Measurements from ENCODE around the gene TAS1R3.
A peak's percentile ranks its signal among the peaks of the same experiment; 100 is the strongest.

TAS1R3 gene

DNA sequence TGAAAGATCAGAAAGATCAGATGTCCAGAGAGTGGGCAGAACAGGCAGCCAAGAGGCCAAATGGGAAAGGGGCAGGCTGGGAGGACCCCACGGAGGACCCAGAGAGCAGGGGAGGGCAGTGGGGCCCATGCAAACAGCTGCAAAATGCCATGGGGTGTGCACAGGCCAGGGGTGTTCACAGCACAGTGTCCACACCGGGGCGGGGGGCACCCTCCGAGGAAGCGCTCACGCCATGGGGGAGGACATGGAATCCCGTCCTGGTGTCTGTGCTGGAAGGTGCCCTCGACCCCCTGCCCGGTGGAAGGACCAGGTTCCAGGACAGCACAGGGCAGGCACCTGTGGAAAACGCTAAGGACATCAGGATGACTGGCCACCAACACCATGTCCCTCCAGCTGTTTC is 8.1 kb upstream of the TAS1R3 start:
- H3K36me3 ChIP-seq (ENCODE audit: control insufficient read depth, low read length) = peaks cover 48% of the 10 kb centered on the region
- H3K27me3 ChIP-seq (ENCODE audit: control insufficient read depth, low read length) = no peaks in the 10 kb centered on the region
- no peak overlapping the region for H3K27ac ChIP-seq (ENCODE audit: low read depth, low read length)
- peaks cover 6% of the 10 kb centered on the region; the same call in 1 of the 2 replicates for H3F3A ChIP-seq (ENCODE audit: control insufficient read depth, insufficient read depth)
- H4K20me1 ChIP-seq (ENCODE audit: control insufficient read depth, insufficient read depth, low read depth, low read length) = peaks cover 18% of the 10 kb centered on the region
- H3K9me3 ChIP-seq (ENCODE audit: control insufficient read depth, insufficient read depth, low read length) = no peaks in the 10 kb centered on the region
- TF ChIP-seq EZH2phosphoT487 (IDR thresholded peaks at IDR 0.05; ENCODE audit: borderline replicate concordance, low read length) = no peak
- TF ChIP-seq, protein P1, sequence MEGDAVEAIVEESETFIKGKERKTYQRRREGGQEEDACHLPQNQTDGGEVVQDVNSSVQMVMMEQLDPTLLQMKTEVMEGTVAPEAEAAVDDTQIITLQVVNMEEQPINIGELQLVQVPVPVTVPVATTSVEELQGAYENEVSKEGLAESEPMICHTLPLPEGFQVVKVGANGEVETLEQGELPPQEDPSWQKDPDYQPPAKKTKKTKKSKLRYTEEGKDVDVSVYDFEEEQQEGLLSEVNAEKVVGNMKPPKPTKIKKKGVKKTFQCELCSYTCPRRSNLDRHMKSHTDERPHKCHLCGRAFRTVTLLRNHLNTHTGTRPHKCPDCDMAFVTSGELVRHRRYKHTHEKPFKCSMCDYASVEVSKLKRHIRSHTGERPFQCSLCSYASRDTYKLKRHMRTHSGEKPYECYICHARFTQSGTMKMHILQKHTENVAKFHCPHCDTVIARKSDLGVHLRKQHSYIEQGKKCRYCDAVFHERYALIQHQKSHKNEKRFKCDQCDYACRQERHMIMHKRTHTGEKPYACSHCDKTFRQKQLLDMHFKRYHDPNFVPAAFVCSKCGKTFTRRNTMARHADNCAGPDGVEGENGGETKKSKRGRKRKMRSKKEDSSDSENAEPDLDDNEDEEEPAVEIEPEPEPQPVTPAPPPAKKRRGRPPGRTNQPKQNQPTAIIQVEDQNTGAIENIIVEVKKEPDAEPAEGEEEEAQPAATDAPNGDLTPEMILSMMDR (IDR thresholded peaks at IDR 0.05; ENCODE audit: low read depth, low read length, poor library complexity, severe bottlenecking) = no peak
- H3K4me1 ChIP-seq (ENCODE audit: control insufficient read depth, low read length) = peaks cover 26% of the 10 kb centered on the region
- peak overlapping the region; percentile 70 for H3K4me2 ChIP-seq (ENCODE audit: low read length)
- H3K4me3 ChIP-seq (ENCODE audit: low read length) = peak overlapping the region; percentile 62
- peaks cover 67% of the 10 kb centered on the region for H3K79me2 ChIP-seq (ENCODE audit: control insufficient read depth, low read length)
- H3K9me2 ChIP-seq (replicated peaks; ENCODE audit: control insufficient read depth, low read length) = no peaks in the 10 kb centered on the region

DNA sequence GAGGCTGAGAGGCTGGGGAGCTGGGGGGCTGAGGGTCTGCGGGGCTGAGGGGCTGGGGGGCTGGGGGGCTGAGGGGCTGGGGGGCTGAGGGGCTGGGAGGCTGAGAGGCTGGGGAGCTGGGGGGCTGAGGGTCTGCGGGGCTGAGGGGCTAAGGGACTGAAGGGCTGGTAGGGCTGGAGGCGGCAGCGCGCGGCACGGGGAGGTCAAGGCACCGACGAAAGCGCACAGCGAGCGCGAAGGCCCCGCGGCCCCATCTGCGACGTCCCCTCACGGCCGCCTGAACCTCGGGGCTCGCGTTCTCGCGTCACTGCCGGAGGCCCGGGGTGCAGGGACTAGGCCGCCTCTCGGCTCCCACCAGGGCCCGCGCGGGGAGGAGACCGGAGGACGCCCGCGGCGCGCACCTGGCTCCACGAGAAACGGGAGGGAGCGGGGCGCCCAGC is 7.0 kb upstream of the TAS1R3 start:
- no peaks in the 10 kb centered on the region for H3F3A ChIP-seq (ENCODE audit: control insufficient read depth, insufficient read depth)
- peak overlapping the region; percentile 82 for H3K4me3 ChIP-seq (ENCODE audit: low read length)
- peaks cover 18% of the 10 kb centered on the region for H4K20me1 ChIP-seq (ENCODE audit: control insufficient read depth, insufficient read depth, low read depth, low read length)
- H3K79me2 ChIP-seq (ENCODE audit: control insufficient read depth, low read length) = peaks cover 67% of the 10 kb centered on the region
- H3K9me3 ChIP-seq (ENCODE audit: control insufficient read depth, insufficient read depth, low read length) = no peaks in the 10 kb centered on the region
- no peaks in the 10 kb centered on the region for H3K9me2 ChIP-seq (replicated peaks; ENCODE audit: control insufficient read depth, low read length)
- H3K27me3 ChIP-seq (ENCODE audit: control insufficient read depth, low read length) = no peaks in the 10 kb centered on the region
- peak overlapping the region; percentile 88 for H3K4me2 ChIP-seq (ENCODE audit: low read length)
- TF ChIP-seq EZH2phosphoT487 (IDR thresholded peaks at IDR 0.05; ENCODE audit: borderline replicate concordance, low read length) = no peak
- TF ChIP-seq, protein P1 (IDR thresholded peaks at IDR 0.05; ENCODE audit: low read depth, low read length, poor library complexity, severe bottlenecking) = no peak
- peaks cover 42% of the 10 kb centered on the region for H3K36me3 ChIP-seq (ENCODE audit: control insufficient read depth, low read length)
- peaks cover 26% of the 10 kb centered on the region for H3K4me1 ChIP-seq (ENCODE audit: control insufficient read depth, low read length)
- peak overlapping the region; percentile 34; the same call in 1 of the 2 replicates for H3K27ac ChIP-seq (ENCODE audit: low read depth, low read length)

DNA sequence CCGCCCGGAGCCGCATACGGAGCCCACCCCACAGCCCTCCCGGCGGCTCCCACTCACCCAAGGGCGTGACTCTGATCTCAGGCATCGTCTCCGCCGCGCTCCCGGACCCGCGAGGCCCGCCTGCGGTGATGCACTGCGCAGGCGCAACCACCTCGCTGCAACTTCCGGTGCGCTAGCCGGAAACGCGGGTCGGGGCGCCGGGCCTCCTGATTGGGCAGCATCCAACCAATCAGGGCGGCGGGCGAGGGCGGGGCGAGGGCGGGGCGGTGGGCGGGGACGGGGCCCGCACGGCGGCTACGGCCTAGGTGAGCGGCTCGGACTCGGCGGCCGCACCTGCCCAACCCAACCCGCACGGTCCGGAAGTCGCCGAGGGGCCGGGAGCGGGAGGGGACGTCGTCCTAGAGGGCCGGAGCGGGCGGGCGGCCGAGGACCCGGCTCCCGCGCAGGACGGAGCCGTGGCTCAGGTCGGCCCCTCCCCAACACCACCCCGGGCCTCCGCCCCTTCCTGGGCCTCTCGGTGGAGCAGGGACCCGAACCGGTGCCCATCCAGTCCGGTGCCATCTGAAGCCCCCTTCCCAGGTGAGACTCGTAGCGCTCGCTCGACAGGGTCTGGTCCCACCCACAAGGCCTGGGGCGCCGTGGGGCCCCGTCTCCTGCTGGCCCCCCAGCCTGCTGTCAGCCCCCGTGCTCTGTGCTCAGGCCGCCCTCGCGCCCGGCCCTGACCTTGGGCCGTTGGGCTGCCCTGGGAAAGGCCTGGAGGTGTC is 6.4 kb upstream of the TAS1R3 start, which contains the start of the genes CPTP and INTS11:
Gene CPTP (plus strand): TSS at position 279 of the 764 bp plus-strand sequence. CDS start 2,109 bp downstream, outside the sequence.
Gene INTS11 (minus strand): TSS at position 137 of the 764 bp plus-strand sequence. CDS start 52 bp downstream, at position 85.
- peaks cover 61% of the 10 kb centered on the region for H3K79me2 ChIP-seq (ENCODE audit: control insufficient read depth, low read length)
- peak within 1 kb of the TSS; percentile 34 for H3K27ac ChIP-seq (ENCODE audit: low read depth, low read length)
- peaks cover 26% of the 10 kb centered on the region for H3K4me1 ChIP-seq (ENCODE audit: control insufficient read depth, low read length)
- H3F3A ChIP-seq (ENCODE audit: control insufficient read depth, insufficient read depth) = no peaks in the 10 kb centered on the region
- no peak for TF ChIP-seq EZH2phosphoT487 (IDR thresholded peaks at IDR 0.05; ENCODE audit: borderline replicate concordance, low read length)
- TF ChIP-seq, protein P1 (IDR thresholded peaks at IDR 0.05; ENCODE audit: low read depth, low read length, poor library complexity, severe bottlenecking) = no peak
- no peaks in the 10 kb centered on the region for H3K9me2 ChIP-seq (replicated peaks; ENCODE audit: control insufficient read depth, low read length)
- H3K9me3 ChIP-seq (ENCODE audit: control insufficient read depth, insufficient read depth, low read length) = peaks cover 4% of the 10 kb centered on the region
- peaks cover 18% of the 10 kb centered on the region for H4K20me1 ChIP-seq (ENCODE audit: control insufficient read depth, insufficient read depth, low read depth, low read length)
- H3K4me3 ChIP-seq (ENCODE audit: low read length) = peak within 1 kb of the TSS; percentile 82
- peaks cover 37% of the 10 kb centered on the region; the same call in 1 of the 2 replicates for H3K36me3 ChIP-seq (ENCODE audit: control insufficient read depth, low read length)
- no peaks in the 10 kb centered on the region for H3K27me3 ChIP-seq (ENCODE audit: control insufficient read depth, low read length)
- peak within 1 kb of the TSS; percentile 88 for H3K4me2 ChIP-seq (ENCODE audit: low read length)

Measured in DOHH2 (cell line).